ENCODE measurements around the gene MAPK6.

Gene MAPK6

DNA sequence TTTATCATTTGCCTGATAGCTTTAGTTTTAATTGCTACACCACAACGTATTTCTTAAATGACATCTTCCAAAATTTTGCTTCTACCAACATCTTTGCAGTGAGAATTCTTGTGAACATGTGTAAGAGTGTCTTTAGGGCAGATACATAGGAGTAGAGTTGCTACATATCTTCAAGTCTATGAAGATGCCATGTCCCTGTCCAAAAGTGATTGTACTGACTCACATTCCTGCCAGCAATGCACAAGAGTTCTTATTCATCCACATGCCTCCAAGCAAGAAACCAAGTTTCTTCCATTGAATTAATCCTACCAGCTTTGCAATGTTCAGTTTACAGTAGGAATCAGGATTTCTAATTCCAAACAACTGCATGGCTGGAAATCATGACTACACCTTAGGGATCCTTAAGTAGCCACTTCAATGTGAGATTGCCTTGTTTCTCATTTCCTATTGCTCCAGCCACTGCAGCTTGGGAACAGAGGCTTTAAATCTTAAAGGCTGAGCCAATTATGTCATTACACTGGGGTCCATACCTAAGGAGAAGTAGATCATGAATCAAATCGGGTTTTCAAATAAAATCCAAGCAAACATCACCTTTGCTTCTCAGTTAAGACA lies 49.1 kb downstream of the MAPK6 start:
- H3K27ac ChIP-seq: no peak overlapping the region; the same call in 1 of the 2 replicates
- TF ChIP-seq, protein P1, sequence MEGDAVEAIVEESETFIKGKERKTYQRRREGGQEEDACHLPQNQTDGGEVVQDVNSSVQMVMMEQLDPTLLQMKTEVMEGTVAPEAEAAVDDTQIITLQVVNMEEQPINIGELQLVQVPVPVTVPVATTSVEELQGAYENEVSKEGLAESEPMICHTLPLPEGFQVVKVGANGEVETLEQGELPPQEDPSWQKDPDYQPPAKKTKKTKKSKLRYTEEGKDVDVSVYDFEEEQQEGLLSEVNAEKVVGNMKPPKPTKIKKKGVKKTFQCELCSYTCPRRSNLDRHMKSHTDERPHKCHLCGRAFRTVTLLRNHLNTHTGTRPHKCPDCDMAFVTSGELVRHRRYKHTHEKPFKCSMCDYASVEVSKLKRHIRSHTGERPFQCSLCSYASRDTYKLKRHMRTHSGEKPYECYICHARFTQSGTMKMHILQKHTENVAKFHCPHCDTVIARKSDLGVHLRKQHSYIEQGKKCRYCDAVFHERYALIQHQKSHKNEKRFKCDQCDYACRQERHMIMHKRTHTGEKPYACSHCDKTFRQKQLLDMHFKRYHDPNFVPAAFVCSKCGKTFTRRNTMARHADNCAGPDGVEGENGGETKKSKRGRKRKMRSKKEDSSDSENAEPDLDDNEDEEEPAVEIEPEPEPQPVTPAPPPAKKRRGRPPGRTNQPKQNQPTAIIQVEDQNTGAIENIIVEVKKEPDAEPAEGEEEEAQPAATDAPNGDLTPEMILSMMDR (conservative IDR thresholded peaks at IDR 0.05): no peak
- TF ChIP-seq ZFX (IDR thresholded peaks at IDR 0.05): no peak

GRCh38 chr15:52069559-52069958 lies 50.5 kb downstream of the MAPK6 start:
- TF ChIP-seq, protein P1 (conservative IDR thresholded peaks at IDR 0.05): no peak
- no peak for TF ChIP-seq ZFX (IDR thresholded peaks at IDR 0.05)

GRCh38 chr15:52071570-52071969 lies 52.6 kb downstream of the MAPK6 start:
- TF ChIP-seq, protein P1 (conservative IDR thresholded peaks at IDR 0.05): no peak
- TF ChIP-seq ZFX (IDR thresholded peaks at IDR 0.05): no peak
- peak overlapping the region; percentile 93 for H3K27ac ChIP-seq

More at GRCh38 chr15:52069559-52069958, 50.5 kb downstream of the MAPK6 start:
- no peak overlapping the region; the same call in 1 of the 2 replicates for H3K27ac ChIP-seq

DNA sequence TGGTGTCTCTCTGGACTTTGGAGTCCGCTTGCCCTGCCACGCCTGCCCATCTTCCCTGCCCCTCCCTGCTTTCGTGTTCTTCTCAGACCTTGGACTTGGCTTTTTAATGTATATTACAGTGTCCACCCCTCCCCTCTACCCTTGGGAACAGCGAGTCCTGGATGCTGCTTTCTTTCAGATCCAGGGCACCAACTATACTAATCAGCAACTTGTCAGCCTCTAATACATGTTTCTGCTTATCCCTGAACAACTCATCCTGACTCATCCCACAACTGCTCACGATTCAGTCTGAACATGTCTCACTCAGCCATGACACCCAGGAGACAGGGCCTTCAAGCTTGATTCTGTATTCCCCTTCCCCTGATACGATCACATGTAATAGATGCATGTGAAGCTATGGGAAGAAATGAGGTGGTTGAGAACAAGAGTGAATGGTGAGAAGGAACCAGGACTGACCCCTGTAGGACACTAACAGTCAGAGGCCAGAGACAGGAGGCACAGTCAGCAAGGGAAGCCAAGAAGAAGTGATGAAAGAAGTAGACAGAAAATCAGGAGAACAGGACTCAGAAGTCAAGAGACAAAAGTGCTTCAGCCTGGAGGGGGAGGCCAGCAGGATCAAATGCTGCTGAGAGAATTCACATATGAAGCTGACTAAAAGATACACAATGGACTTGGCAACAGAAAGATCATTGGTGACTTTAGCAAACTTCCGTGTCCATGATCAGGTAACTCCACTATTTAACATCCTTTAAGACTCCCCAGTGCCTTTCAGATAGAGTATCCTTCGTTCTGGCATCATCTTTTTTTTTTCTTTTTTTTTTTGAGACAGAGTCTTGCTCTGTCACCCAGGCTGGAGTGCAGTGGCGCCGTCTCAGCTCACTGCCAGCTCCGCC lies 58.1 kb downstream of the MAPK6 start:
- TF ChIP-seq, protein P1 (conservative IDR thresholded peaks at IDR 0.05): no peak
- no peak for TF ChIP-seq ZFX (IDR thresholded peaks at IDR 0.05)
- H3K27ac ChIP-seq: peak overlapping the region; percentile 62

- H3K27ac ChIP-seq: peak overlapping the region; percentile 62
- TF ChIP-seq, protein P1 (conservative IDR thresholded peaks at IDR 0.05): no peak
- no peak for TF ChIP-seq ZFX (IDR thresholded peaks at IDR 0.05)
Observed at GRCh38 chr15:52078197-52078875, 59.3 kb downstream of the MAPK6 start.

GRCh38 chr15:52078876-52079700 lies 60.1 kb downstream of the MAPK6 start:
- H3K27ac ChIP-seq: peak overlapping the region; percentile 62
- TF ChIP-seq, protein P1 (conservative IDR thresholded peaks at IDR 0.05): peak; percentile 93
- no peak for TF ChIP-seq ZFX (IDR thresholded peaks at IDR 0.05)
